Activated naive CD8-positive, alpha-beta T cell treated with anti-CD3 and anti-CD28 coated beads, Interleukin-2, amount 10 ng/mL, durations not matched to agents 7 days and 5 days (primary cell): Measurements from ENCODE around the gene GALK2. TPM values are rescaled to one million over a fixed set of nuclear protein-coding genes. Genes with fewer than 3 reads are reported as not detected.
"Not testable (repeated sequence)": the region's sequence is repeated elsewhere in the genome, so short reads cannot be mapped to it uniquely, and the experiment has no call there.

Experiments used
- ATAC-seq: fragments of 150-1000 bp; cut with Tn5 transposase; one replicate; pipeline ENCODE4 v1.10.0; 2021; ENCODE audit warnings: low read depth, moderate library complexity
- POLR2A ChIA-PET: fragments of 350-600 bp; sonication (Branson Sonifier 250); formaldehyde crosslinking; loops from one replicate; lab custom pipeline; 2021; ENCODE audit warnings: antibody characterized with exemption; lab: Charles Lee
- DNase-seq: peaks from one replicate; pipeline ENCODE4 v3.0.0; 2021
- H3K27ac Mint-ChIP-seq: one replicate; pipeline ENCODE4 v1.8.0; 2022; ENCODE audit warnings: mild to moderate bottlenecking, mixed read lengths
- H3K27me3 Mint-ChIP-seq: one replicate; pipeline ENCODE4 v1.8.0; 2022; ENCODE audit warnings: mild to moderate bottlenecking, moderate library complexity, mixed read lengths
- H3K36me3 Mint-ChIP-seq: one replicate; pipeline ENCODE4 v1.8.0; 2021; ENCODE audit warnings: mild to moderate bottlenecking, mixed read lengths
- H3K4me1 Mint-ChIP-seq: one replicate; pipeline ENCODE4 v1.8.0; 2021; ENCODE audit warnings: mixed read lengths
- H3K4me3 Mint-ChIP-seq: one replicate; pipeline ENCODE4 v1.8.0; 2022; ENCODE audit warnings: mild to moderate bottlenecking, moderate library complexity, mixed read lengths
- H3K9me3 Mint-ChIP-seq: one replicate; pipeline ENCODE4 v1.8.0; 2021; ENCODE audit warnings: mixed read lengths
- total RNA-seq, 2 experiments: library from RNA; stranded (reverse); gene quantifications; one replicate each; pipeline ENCODE4 v1.2.3, GENCODE V29; 2021

The GALK2 gene
- total RNA-seq, 2 experiments from 2014 or later = 27.2 to 30.6 TPM

DNA sequence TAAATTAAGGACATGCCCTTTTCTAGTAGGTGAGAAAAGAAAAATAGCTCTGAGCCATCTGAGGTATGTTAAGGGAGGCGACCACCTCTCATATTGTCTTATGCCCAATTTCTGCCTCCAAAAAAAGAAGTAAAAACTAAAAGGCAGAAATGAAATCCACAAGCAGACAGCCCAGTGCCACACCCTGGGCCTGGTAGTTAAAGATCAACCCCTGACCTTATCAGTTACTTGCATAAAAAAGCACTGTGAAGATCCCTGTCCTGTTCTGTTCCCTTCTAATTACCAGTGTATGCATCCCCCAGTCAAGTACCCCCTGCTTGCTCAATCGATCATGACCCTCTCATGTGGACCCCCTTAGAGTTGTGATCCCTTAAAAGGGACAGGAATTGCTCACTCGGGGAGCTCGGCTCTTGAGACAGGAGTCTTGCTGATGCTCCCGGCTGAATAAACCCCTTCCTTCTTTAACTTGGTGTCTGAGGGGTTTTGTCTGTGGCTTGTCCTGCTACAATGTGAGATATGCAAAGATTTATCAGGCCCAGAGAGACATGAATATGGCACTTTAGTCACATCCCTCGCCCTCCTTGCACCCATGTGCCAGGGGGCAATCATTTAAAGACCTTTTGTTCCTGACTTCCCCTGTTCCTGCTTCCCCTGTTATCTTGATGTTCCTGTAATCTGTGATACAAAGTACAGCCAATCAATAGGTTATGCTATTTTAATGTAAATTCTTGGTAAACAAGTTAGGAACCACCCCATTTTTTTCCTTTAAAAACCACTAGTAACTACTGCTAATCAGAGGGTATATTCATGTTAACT lies 5.7 kb downstream of the GALK2 start:
- not testable (repeated sequence) for H3K4me3 Mint-ChIP-seq, H3K27ac Mint-ChIP-seq, DNase-seq, H3K9me3 Mint-ChIP-seq, ATAC-seq, H3K27me3 Mint-ChIP-seq
- H3K36me3 Mint-ChIP-seq = peaks cover 13% of the 10 kb centered on the region
- POLR2A ChIA-PET = interaction anchor here (1.1 kb wide), 1 partner anchor 20 kb away, joined by 3 read pairs; the partner anchor contains the start of gene COPS2
- peaks cover 15% of the 10 kb centered on the region for H3K4me1 Mint-ChIP-seq

DNA sequence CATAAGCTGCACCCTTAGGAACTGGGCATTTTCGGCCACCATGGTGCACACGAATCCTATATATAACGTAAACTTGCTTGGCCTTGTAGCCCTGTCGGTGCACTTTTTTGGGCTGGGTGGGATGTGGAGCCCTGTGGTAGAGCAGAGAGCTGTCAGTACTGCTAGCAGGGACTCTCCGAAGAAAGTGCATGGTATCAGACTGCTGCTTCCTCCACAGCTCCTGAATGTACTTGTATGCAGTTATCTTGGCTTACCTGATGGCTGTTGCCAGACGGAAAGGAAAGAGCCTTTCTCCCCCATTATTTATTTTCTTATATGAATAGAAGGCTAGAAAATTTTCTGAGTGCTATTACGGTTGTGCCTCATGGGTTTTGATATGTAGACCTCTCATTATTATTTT lies 8.4 kb downstream of the GALK2 start:
- no peaks in the 10 kb centered on the region for H3K9me3 Mint-ChIP-seq
- H3K4me3 Mint-ChIP-seq = no peak overlapping the region
- no peak overlapping the region for H3K27ac Mint-ChIP-seq
- ATAC-seq = no peak
- POLR2A ChIA-PET = no interaction called here
- peaks cover 4% of the 10 kb centered on the region for H3K4me1 Mint-ChIP-seq
- DNase-seq = no peak
- H3K27me3 Mint-ChIP-seq = no peaks in the 10 kb centered on the region
- peaks cover 20% of the 10 kb centered on the region for H3K36me3 Mint-ChIP-seq

GRCh38 chr15:49179433-49180190 lies 9.6 kb downstream of the GALK2 start:
- Mint-ChIP-seq H3K9me3 (peaks cover 4% of the 10 kb centered on the region), H3K4me1 (peaks cover 4% of the 10 kb centered on the region), H3K36me3 (peaks cover 28% of the 10 kb centered on the region), H3K27ac (no peak overlapping the region), H3K4me3 (no peak overlapping the region), H3K27me3 (no peaks in the 10 kb centered on the region)
- DNase-seq = no peak
- no peak for ATAC-seq
- POLR2A ChIA-PET = interaction anchor here (1.0 kb wide), 1 partner anchor 10 kb away, joined by 4 read pairs; the partner anchor contains the start of gene GALK2

GRCh38 chr15:49182128-49182527 lies 12.1 kb downstream of the GALK2 start:
- POLR2A ChIA-PET = no interaction called here
- no peak for ATAC-seq
- Mint-ChIP-seq H3K9me3 (peaks cover 6% of the 10 kb centered on the region), H3K4me3 (no peak overlapping the region), H3K27me3 (no peaks in the 10 kb centered on the region), H3K4me1 (peaks cover 3% of the 10 kb centered on the region), H3K36me3 (peaks cover 33% of the 10 kb centered on the region), H3K27ac (peak overlapping the region; percentile 3)
- no peak for DNase-seq

GRCh38 chr15:49183741-49184140 lies 13.7 kb downstream of the GALK2 start:
- H3K4me1 Mint-ChIP-seq, DNase-seq, H3K9me3 Mint-ChIP-seq, H3K4me3 Mint-ChIP-seq, H3K27ac Mint-ChIP-seq, H3K27me3 Mint-ChIP-seq, ATAC-seq, POLR2A ChIA-PET: not testable (repeated sequence)
- peaks cover 32% of the 10 kb centered on the region for H3K36me3 Mint-ChIP-seq

GRCh38 chr15:49185473-49185872 lies 15.4 kb downstream of the GALK2 start:
- H3K4me1 Mint-ChIP-seq = peaks cover 6% of the 10 kb centered on the region
- no peak overlapping the region for H3K4me3 Mint-ChIP-seq
- peaks cover 8% of the 10 kb centered on the region for H3K9me3 Mint-ChIP-seq
- POLR2A ChIA-PET = no interaction called here
- H3K27ac Mint-ChIP-seq = no peak overlapping the region
- ATAC-seq (no peak), DNase-seq (no peak)
- H3K36me3 Mint-ChIP-seq = peaks cover 35% of the 10 kb centered on the region
- no peaks in the 10 kb centered on the region for H3K27me3 Mint-ChIP-seq

GRCh38 chr15:49187549-49188245 lies 17.6 kb downstream of the GALK2 start:
- H3K27me3 Mint-ChIP-seq = no peaks in the 10 kb centered on the region
- no peak overlapping the region for H3K4me3 Mint-ChIP-seq
- no peak for ATAC-seq
- peaks cover 8% of the 10 kb centered on the region for H3K4me1 Mint-ChIP-seq
- no peak overlapping the region for H3K27ac Mint-ChIP-seq
- POLR2A ChIA-PET = no interaction called here
- no peak for DNase-seq
- peaks cover 8% of the 10 kb centered on the region for H3K9me3 Mint-ChIP-seq
- H3K36me3 Mint-ChIP-seq = peaks cover 30% of the 10 kb centered on the region

DNA sequence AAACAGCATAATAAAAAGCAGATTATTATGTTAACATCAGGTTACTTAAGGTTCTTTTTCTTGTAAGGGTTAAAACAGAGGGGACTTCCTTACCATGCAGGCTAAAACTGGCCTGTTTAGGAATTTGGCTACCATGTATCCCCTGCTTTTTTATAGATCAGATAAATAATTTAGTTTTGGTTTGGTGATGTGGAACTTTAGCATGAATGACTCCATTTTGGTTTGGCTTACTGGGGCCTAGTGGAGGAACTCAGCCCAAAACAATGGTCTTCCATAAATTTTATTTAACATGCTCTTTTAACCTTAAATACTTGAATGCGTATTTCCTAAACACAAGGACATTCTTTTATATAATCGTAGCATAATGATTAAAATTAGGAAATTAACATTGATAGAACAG lies 18.9 kb downstream of the GALK2 start:
- peaks cover 9% of the 10 kb centered on the region for H3K4me1 Mint-ChIP-seq
- POLR2A ChIA-PET = interaction anchor here (0.6 kb wide), 1 partner anchor 957 kb away, joined by 5 read pairs; no protein-coding TSS in a partner anchor

GRCh38 chr15:49189631-49190030 lies 19.6 kb downstream of the GALK2 start:
- no peaks in the 10 kb centered on the region for H3K27me3 Mint-ChIP-seq
- H3K4me1 Mint-ChIP-seq = peaks cover 9% of the 10 kb centered on the region
- POLR2A ChIA-PET = no interaction called here
- no peak overlapping the region for H3K27ac Mint-ChIP-seq
- peaks cover 3% of the 10 kb centered on the region for H3K9me3 Mint-ChIP-seq
- ATAC-seq (no peak), DNase-seq (no peak)
- peaks cover 20% of the 10 kb centered on the region for H3K36me3 Mint-ChIP-seq
- no peak overlapping the region for H3K4me3 Mint-ChIP-seq

More for the DNA sequence above, 18.9 kb downstream of the GALK2 start:
- no peak for ATAC-seq
- Mint-ChIP-seq H3K9me3 (peaks cover 8% of the 10 kb centered on the region), H3K27ac (no peak overlapping the region), H3K36me3 (peaks cover 27% of the 10 kb centered on the region), H3K27me3 (no peaks in the 10 kb centered on the region), H3K4me3 (no peak overlapping the region)
- DNase-seq = no peak

DNA sequence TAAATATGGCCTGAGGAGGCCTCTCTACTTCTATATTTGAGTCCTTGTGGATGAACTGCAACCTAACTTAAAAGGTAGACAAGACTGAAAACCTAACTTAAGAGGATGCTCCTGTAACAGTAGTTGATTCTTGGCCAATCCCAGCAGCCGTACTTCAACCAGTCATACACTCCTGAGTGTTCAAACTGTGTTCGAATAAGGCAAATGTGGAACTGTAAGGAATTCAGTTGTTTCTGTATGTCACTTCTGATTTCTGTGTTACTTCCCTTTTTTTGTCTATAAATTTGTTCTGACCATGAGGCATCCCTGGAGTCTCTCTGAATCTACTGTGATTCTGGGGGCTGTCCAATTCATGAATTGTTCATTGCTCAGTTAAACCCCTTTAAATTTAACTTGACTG lies 20.5 kb downstream of the GALK2 start:
- POLR2A ChIA-PET = no interaction called here
- Mint-ChIP-seq H3K27ac (no peak overlapping the region), H3K4me1 (peaks cover 9% of the 10 kb centered on the region), H3K9me3 (peaks cover 1% of the 10 kb centered on the region), H3K4me3 (no peak overlapping the region), H3K27me3 (no peaks in the 10 kb centered on the region), H3K36me3 (peaks cover 19% of the 10 kb centered on the region)
- ATAC-seq = no peak
- no peak for DNase-seq

GRCh38 chr15:49191892-49192291 lies 21.8 kb downstream of the GALK2 start:
- H3K4me1 Mint-ChIP-seq = peaks cover 12% of the 10 kb centered on the region
- no peak overlapping the region for H3K27ac Mint-ChIP-seq
- no peak for ATAC-seq

DNA sequence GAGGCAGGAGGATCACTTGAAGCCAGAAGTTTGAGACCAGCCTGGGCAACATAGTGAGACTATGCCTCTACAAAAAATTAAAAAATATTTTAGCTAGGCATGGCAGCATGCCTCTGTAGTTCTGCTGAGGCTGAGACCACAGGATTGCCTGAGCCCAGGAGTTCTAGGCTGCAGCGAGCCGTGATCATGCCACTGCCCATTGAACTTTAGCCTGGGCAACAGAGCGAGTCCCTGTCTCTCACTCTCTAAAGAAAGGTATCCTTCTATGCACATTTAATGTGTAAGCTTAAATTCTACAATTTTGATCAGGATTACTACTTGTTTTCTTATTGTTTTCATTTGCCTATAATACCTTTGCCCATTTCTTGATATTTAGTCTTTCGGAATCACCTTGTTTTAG lies 26.8 kb downstream of the GALK2 start:
- H3K4me1 Mint-ChIP-seq = peaks cover 7% of the 10 kb centered on the region
- no peak overlapping the region for H3K27ac Mint-ChIP-seq
- H3K4me3 Mint-ChIP-seq = no peak overlapping the region
- no peaks in the 10 kb centered on the region for H3K9me3 Mint-ChIP-seq
- H3K27me3 Mint-ChIP-seq = no peaks in the 10 kb centered on the region
- peaks cover 13% of the 10 kb centered on the region for H3K36me3 Mint-ChIP-seq
- POLR2A ChIA-PET = no interaction called here
- DNase-seq = no peak
- no peak for ATAC-seq

More at GRCh38 chr15:49191892-49192291, 21.8 kb downstream of the GALK2 start:
- Mint-ChIP-seq H3K27me3 (no peaks in the 10 kb centered on the region), H3K4me3 (no peak overlapping the region), H3K36me3 (peaks cover 11% of the 10 kb centered on the region), H3K9me3 (peaks cover 1% of the 10 kb centered on the region)
- no peak for DNase-seq
- POLR2A ChIA-PET = no interaction called here

- no peak for ATAC-seq
- DNase-seq = no peak
- H3K4me1 Mint-ChIP-seq = peaks cover 5% of the 10 kb centered on the region
- peaks cover 34% of the 10 kb centered on the region for H3K36me3 Mint-ChIP-seq
- no peaks in the 10 kb centered on the region for H3K27me3 Mint-ChIP-seq
- POLR2A ChIA-PET = no interaction called here
- H3K9me3 Mint-ChIP-seq = peaks cover under 1% of the 10 kb centered on the region
- H3K4me3 Mint-ChIP-seq = no peak overlapping the region
- H3K27ac Mint-ChIP-seq = no peak overlapping the region
Observed at GRCh38 chr15:49199666-49200065, 29.6 kb downstream of the GALK2 start.
